IMR-90 (cell line): ENCODE results near the gene SH3RF3.
A peak's percentile ranks its signal among the peaks of the same experiment; 100 is the strongest.

Experiments used
- CEBPB ChIP-seq: IDR thresholded peaks from 2 replicates; pipeline ENCODE4 v1.6.1; 2012; ENCODE audit warnings: low read depth, low read length, improper control_type of control experiment
- CHD1 ChIP-seq: IDR thresholded peaks from 2 replicates; pipeline ENCODE4 v1.6.1; 2012; ENCODE audit warnings: low read depth, low read length, improper control_type of control experiment
- CTCF ChIP-seq: conservative IDR thresholded peaks from 2 replicates; pipeline ENCODE4 v1.5.1; 2012; ENCODE audit warnings: mild to moderate bottlenecking, low read depth, low read length, improper control_type of control experiment
- FOS ChIP-seq: fragments of 150-350 bp; IDR thresholded peaks from 2 replicates; pipeline ENCODE4 v1.6.1; 2016; ENCODE audit warnings: low read depth, low read length
- MAFK ChIP-seq: IDR thresholded peaks from 2 replicates; pipeline ENCODE4 v1.6.1; 2012; ENCODE audit warnings: low read depth, low read length, improper control_type of control experiment
- MXI1 ChIP-seq: IDR thresholded peaks from 2 replicates; pipeline ENCODE4 v1.6.1; 2012; ENCODE audit warnings: low read depth, mild to moderate bottlenecking, low read length, moderate library complexity, borderline replicate concordance
- NFE2L2 ChIP-seq: fragments of 150-350 bp; IDR thresholded peaks from 2 replicates; pipeline ENCODE4 v1.6.1; 2016; ENCODE audit warnings: low read depth, mild to moderate bottlenecking, low read length
- POLR2A ChIP-seq: IDR thresholded peaks from 2 replicates; pipeline ENCODE4 v1.6.1; 2012; ENCODE audit warnings: mild to moderate bottlenecking, low read depth, low read length
- SMC3 ChIP-seq: fragments of 150-350 bp; IDR thresholded peaks from 2 replicates; pipeline ENCODE4 v1.6.1; 2016; ENCODE audit warnings: low read depth, mild to moderate bottlenecking, antibody characterized with exemption, low read length, moderate library complexity

GRCh38 chr2:109438773-109439389 is 309.9 kb downstream of the SH3RF3 start:
- TF ChIP-seq CTCF (no peak), POLR2A (no peak), MXI1 (no peak), CHD1 (no peak), SMC3 (no peak), NFE2L2 (peak; percentile 92), MAFK (no peak; the same call in 1 of the 2 replicates), FOS (peak; percentile 73), CEBPB (peak; percentile 51; the same call in 1 of the 2 replicates)
